SK-N-SH treated with all-trans-retinoic acid at 6 μM for 48 hours (cell line): ENCODE results near the gene RDH11.
A peak's percentile ranks its signal among the peaks of the same experiment; 100 is the strongest.

Experiments
- ATAC-seq: fragments of 200-7000 bp; cut with Tn5 transposase; 3 replicates; pipeline ENCODE4 v1.9.1; 2020; ENCODE audit warnings: mild to moderate bottlenecking, moderate library complexity
- ARNTL ChIP-seq: fragments of 450-650 bp; formaldehyde crosslinking; IDR thresholded peaks from 2 replicates; pipeline ENCODE4 v1.5.0; 2020; ENCODE audit warnings: low read depth, mild to moderate bottlenecking, moderate library complexity, borderline replicate concordance
- BACH2 ChIP-seq: fragments of 250-450 bp; sonication (Bioruptor Pico); IDR thresholded peaks from 2 replicates; pipeline ENCODE4 v1.9.0; 2021; ENCODE audit warnings: mild to moderate bottlenecking, borderline replicate concordance
- CREB5 ChIP-seq: fragments of 250-450 bp; sonication (Bioruptor Pico); IDR thresholded peaks from 2 replicates; pipeline ENCODE4 v1.5.1; 2020; ENCODE audit warnings: low read depth, mild to moderate bottlenecking, moderate library complexity
- CSDC2 ChIP-seq: fragments of 250-450 bp; sonication (Bioruptor Pico); IDR thresholded peaks from 2 replicates; pipeline ENCODE4 v1.5.0; 2020; ENCODE audit warnings: mild to moderate bottlenecking, moderate library complexity
- CSRNP3 ChIP-seq: fragments of 250-450 bp; sonication (Bioruptor Pico); IDR thresholded peaks from 2 replicates; pipeline ENCODE4 v1.5.1; 2021; ENCODE audit warnings: mild to moderate bottlenecking, moderate library complexity
- ISL1 ChIP-seq: fragments of 250-450 bp; sonication (Bioruptor Pico); IDR thresholded peaks from 2 replicates; pipeline ENCODE4 v2.1.2; 2022; ENCODE audit warnings: mild to moderate bottlenecking, moderate library complexity
- OSR1 ChIP-seq: fragments of 250-450 bp; sonication (Bioruptor Pico); IDR thresholded peaks from 2 replicates; pipeline ENCODE4 v1.8.0; 2022; ENCODE audit warnings: moderate library complexity, mild to moderate bottlenecking, inconsistent platforms
- POU6F1 ChIP-seq: fragments of 250-450 bp; sonication (Bioruptor Pico); IDR thresholded peaks from 2 replicates; pipeline ENCODE4 v1.8.0; 2021; ENCODE audit warnings: low read depth, mild to moderate bottlenecking, moderate library complexity, borderline replicate concordance
- RARB ChIP-seq: fragments of 250-450 bp; sonication (Bioruptor Pico); IDR thresholded peaks from 2 replicates; pipeline ENCODE4 v1.8.0; 2021; ENCODE audit warnings: mild to moderate bottlenecking, moderate library complexity
- SNAI2 ChIP-seq: fragments of 250-450 bp; sonication (Bioruptor Pico); IDR thresholded peaks from 2 replicates; pipeline ENCODE4 v1.5.0; 2020; ENCODE audit warnings: mild to moderate bottlenecking, moderate library complexity
- TCF4 ChIP-seq: fragments of 250-450 bp; sonication (Bioruptor Pico); IDR thresholded peaks from 2 replicates; pipeline ENCODE4 v1.8.0; 2021; ENCODE audit warnings: mild to moderate bottlenecking, moderate library complexity, borderline replicate concordance
- TOX ChIP-seq: fragments of 250-450 bp; sonication (Bioruptor Pico); IDR thresholded peaks from 2 replicates; pipeline ENCODE4 v1.8.0; 2021; ENCODE audit warnings: mild to moderate bottlenecking, moderate library complexity, borderline replicate concordance
- ZC3H10 ChIP-seq: fragments of 250-450 bp; sonication (Bioruptor Pico); IDR thresholded peaks from 2 replicates; pipeline ENCODE4 v1.5.1; 2021; ENCODE audit warnings: mild to moderate bottlenecking, moderate library complexity
- ZFP3 ChIP-seq: fragments of 250-450 bp; sonication (Bioruptor Pico); IDR thresholded peaks from 2 replicates; pipeline ENCODE4 v1.5.0; 2020; ENCODE audit warnings: mild to moderate bottlenecking, moderate library complexity
- ZFP30 ChIP-seq: fragments of 450-650 bp; formaldehyde crosslinking; IDR thresholded peaks from 2 replicates; pipeline ENCODE4 v1.5.0; 2022; ENCODE audit warnings: mild to moderate bottlenecking, moderate library complexity
- ZNF565 ChIP-seq: fragments of 450-650 bp; formaldehyde crosslinking; conservative IDR thresholded peaks from 2 replicates; pipeline ENCODE4 v1.5.0; 2020; ENCODE audit warnings: low read depth, mild to moderate bottlenecking, moderate library complexity
- ZNF70 ChIP-seq: fragments of 450-650 bp; formaldehyde crosslinking; IDR thresholded peaks from 2 replicates; pipeline ENCODE4 v1.5.0; 2020; ENCODE audit warnings: mild to moderate bottlenecking, moderate library complexity
- ZNF8 ChIP-seq: fragments of 450-650 bp; formaldehyde crosslinking; IDR thresholded peaks from 2 replicates; pipeline ENCODE4 v1.5.0; 2020; ENCODE audit warnings: mild to moderate bottlenecking, moderate library complexity
- TF ChIP-seq, protein P1 (sequence below): fragments of 250-450 bp; sonication (Bioruptor Pico); IDR thresholded peaks from 2 replicates; pipeline ENCODE4 v1.8.0; 2020; ENCODE audit warnings: mild to moderate bottlenecking, moderate library complexity, borderline replicate concordance
- TF ChIP-seq, protein P2 (sequence below): fragments of 250-450 bp; sonication (Bioruptor Pico); IDR thresholded peaks from 2 replicates; pipeline ENCODE4 v1.5.0; 2020; ENCODE audit warnings: mild to moderate bottlenecking, moderate library complexity

RDH11 gene

GRCh38 chr14:67683842-67684241 lies 11.7 kb downstream of the RDH11 start:
- TF ChIP-seq ARNTL (CRISPR knock-in tag): no peak
- TF ChIP-seq, all 23 proteins: peak for 0
- no peak for ATAC-seq

- TF ChIP-seq BACH2 (CRISPR knock-in tag) (no peak), TCF4 (CRISPR knock-in tag) (no peak), TOX (no peak), ZNF70 (CRISPR knock-in tag) (no peak), RARB (CRISPR knock-in tag) (no peak), ZFP30 (no peak), ZFP3 (CRISPR knock-in tag) (no peak), ZNF8 (CRISPR knock-in tag) (no peak), ARNTL (CRISPR knock-in tag) (no peak), SNAI2 (CRISPR knock-in tag) (no peak), CSRNP3 (CRISPR knock-in tag) (no peak), CREB5 (CRISPR knock-in tag) (no peak), ZNF565 (CRISPR knock-in tag) (no peak)
- TF ChIP-seq, protein P1, sequence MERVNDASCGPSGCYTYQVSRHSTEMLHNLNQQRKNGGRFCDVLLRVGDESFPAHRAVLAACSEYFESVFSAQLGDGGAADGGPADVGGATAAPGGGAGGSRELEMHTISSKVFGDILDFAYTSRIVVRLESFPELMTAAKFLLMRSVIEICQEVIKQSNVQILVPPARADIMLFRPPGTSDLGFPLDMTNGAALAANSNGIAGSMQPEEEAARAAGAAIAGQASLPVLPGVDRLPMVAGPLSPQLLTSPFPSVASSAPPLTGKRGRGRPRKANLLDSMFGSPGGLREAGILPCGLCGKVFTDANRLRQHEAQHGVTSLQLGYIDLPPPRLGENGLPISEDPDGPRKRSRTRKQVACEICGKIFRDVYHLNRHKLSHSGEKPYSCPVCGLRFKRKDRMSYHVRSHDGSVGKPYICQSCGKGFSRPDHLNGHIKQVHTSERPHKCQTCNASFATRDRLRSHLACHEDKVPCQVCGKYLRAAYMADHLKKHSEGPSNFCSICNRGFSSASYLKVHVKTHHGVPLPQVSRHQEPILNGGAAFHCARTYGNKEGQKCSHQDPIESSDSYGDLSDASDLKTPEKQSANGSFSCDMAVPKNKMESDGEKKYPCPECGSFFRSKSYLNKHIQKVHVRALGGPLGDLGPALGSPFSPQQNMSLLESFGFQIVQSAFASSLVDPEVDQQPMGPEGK (CRISPR knock-in tag): no peak
- TF ChIP-seq, protein P2, sequence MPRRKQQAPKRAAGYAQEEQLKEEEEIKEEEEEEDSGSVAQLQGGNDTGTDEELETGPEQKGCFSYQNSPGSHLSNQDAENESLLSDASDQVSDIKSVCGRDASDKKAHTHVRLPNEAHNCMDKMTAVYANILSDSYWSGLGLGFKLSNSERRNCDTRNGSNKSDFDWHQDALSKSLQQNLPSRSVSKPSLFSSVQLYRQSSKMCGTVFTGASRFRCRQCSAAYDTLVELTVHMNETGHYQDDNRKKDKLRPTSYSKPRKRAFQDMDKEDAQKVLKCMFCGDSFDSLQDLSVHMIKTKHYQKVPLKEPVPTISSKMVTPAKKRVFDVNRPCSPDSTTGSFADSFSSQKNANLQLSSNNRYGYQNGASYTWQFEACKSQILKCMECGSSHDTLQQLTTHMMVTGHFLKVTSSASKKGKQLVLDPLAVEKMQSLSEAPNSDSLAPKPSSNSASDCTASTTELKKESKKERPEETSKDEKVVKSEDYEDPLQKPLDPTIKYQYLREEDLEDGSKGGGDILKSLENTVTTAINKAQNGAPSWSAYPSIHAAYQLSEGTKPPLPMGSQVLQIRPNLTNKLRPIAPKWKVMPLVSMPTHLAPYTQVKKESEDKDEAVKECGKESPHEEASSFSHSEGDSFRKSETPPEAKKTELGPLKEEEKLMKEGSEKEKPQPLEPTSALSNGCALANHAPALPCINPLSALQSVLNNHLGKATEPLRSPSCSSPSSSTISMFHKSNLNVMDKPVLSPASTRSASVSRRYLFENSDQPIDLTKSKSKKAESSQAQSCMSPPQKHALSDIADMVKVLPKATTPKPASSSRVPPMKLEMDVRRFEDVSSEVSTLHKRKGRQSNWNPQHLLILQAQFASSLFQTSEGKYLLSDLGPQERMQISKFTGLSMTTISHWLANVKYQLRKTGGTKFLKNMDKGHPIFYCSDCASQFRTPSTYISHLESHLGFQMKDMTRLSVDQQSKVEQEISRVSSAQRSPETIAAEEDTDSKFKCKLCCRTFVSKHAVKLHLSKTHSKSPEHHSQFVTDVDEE (CRISPR knock-in tag): no peak
- ATAC-seq: no peak
Observed at GRCh38 chr14:67680941-67681340, 14.6 kb downstream of the RDH11 start.

DNA sequence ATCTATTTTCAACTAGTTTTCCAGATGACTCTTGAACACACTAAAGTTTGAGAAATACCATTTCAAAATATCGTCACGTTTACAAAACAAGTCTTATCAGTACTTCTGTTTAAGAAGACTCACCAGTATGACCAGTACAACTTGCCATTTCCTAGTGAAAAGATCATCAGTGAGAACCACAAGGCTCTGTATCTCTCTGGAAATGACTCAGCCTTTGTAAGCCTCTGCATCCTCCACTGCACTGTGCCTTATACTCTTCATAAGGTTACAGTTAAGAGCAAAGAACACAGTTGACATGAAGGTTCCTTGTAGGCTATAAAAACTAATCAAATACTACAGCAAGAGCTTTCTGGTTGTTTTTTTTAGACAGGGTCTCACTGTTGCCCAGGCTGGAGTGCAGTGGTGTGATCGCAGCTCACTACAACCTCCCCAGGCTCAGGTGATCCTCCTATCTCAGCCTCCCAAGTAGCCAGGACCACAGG lies 15.4 kb downstream of the RDH11 start:
- ATAC-seq: peak; percentile 60; the same call in 2 of the 3 replicates
- TF ChIP-seq ZNF8 (CRISPR knock-in tag): no peak
- TF ChIP-seq TCF4 (CRISPR knock-in tag): no peak
- no peak for TF ChIP-seq ZC3H10
- no peak for TF ChIP-seq ISL1 (CRISPR knock-in tag)
- no peak for TF ChIP-seq BACH2 (CRISPR knock-in tag)
- TF ChIP-seq CSDC2 (CRISPR knock-in tag): no peak
- TF ChIP-seq, protein P1 (CRISPR knock-in tag): no peak
- TF ChIP-seq SNAI2 (CRISPR knock-in tag): no peak
- no peak for TF ChIP-seq POU6F1 (CRISPR knock-in tag)
- TF ChIP-seq OSR1: no peak
- no peak for TF ChIP-seq ZFP30
- TF ChIP-seq RARB (CRISPR knock-in tag): no peak
